T47D (cell line): ENCODE data around the gene PCK1.

Experiments
- DNase-seq, 2 experiments: peaks; one replicate each; pipeline versions ENCODE4 v3.0.0 to v3.0.0-alpha.2; 2011 to 2012; ENCODE audit warnings: low read depth in 1 of 2, low spot score in 1 of 2
- JUND ChIP-seq: IDR thresholded peaks from 2 replicates; pipeline ENCODE4 v1.6.1; 2012; ENCODE audit warnings: low read depth
- in situ Hi-C: cut with HindIII; loops from 2 replicates; pipeline ENCODE4 v1.10.0; 2016; ENCODE audit warnings: low sequenced_read_pairs, low pct_unique_long_range_greater_than_20kb

Gene PCK1

DNA sequence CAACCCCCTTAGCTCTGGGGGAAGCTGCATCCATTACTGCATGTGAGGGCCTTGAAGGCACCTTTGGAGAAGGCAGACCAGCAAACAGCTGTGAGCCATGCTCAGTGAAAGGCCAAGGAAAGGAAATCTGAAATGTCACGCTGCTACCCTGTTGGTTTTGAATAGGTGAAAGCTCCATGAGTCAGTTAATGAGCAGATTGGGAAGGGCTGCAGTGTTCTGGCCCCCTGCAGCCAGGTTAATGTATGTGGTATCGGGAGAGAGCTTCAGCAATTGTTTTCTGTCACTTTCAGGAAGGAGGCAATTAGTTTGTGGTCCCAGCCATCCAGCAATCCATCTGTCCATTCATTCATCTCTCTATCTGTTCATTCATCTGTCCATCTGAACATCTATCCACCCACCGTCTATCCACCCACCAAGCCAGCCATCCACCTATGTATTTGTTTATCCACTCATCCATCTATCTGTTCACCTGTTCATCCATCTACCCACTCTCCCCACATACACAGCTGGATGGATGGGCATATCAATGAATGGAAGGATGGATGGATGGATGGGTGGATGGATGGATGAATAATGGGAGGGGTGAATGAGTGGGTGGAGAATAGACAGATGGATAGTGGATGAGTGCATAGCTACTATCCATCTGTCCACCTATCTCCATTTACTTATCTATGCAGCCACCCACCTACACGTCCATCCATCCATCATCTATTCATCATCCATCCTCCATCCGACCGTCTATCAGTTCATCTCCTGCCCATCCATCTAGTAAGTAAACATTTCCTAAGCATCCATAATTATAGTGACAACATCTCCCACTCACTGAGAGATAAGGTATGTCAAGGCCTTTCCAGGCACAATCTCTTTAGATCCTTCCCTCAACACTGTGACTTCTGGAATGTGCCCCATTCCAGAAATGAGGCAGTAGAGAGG, 16.0 kb downstream of the PCK1 start:
- TF ChIP-seq JUND = no peak
- in situ Hi-C loops = no loop called here
- DNase-seq = no peak

- in situ Hi-C loops = no loop called here
- TF ChIP-seq JUND = no peak
- no peak for DNase-seq
Observed at GRCh38 chr20:57577679-57578475, 17.0 kb downstream of the PCK1 start.

- in situ Hi-C loops = no loop called here
- TF ChIP-seq JUND = no peak
- DNase-seq = no peak
Observed at GRCh38 chr20:57578476-57579165, 17.7 kb downstream of the PCK1 start.

- DNase-seq = no peak
- no peak for TF ChIP-seq JUND
- in situ Hi-C loops = no loop called here
Observed at GRCh38 chr20:57579331-57579897, 18.5 kb downstream of the PCK1 start.

GRCh38 chr20:57579898-57580447, 19.1 kb downstream of the PCK1 start:
- DNase-seq = no peak
- in situ Hi-C loops = no loop called here
- TF ChIP-seq JUND = no peak

GRCh38 chr20:57580478-57581201, 19.7 kb downstream of the PCK1 start:
- in situ Hi-C loops = no loop called here
- TF ChIP-seq JUND = no peak
- peak in 1 of 2 experiments; percentile 25 for DNase-seq

GRCh38 chr20:57581202-57582028, 20.5 kb downstream of the PCK1 start:
- no peak for TF ChIP-seq JUND
- in situ Hi-C loops = no loop called here
- DNase-seq = no peak

DNA sequence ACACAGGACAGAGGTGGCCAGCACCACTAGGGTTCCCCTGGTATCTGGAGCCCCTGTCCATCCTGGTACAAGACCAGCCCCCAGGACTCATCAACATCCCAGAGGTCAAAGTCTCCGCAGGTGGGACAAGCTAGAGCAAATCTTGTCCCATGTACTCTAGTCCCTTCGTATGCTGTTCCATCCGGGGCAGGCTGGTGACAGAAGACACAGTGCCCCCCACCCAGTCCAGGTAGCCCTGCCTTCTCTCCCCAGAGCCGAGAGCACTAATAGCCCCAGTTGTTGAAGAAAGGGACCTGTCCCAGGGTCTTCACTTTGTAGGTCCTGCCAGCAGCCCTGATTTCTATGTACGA, 21.1 kb downstream of the PCK1 start:
- no peak for TF ChIP-seq JUND
- in situ Hi-C loops = no loop called here
- no peak for DNase-seq

DNA sequence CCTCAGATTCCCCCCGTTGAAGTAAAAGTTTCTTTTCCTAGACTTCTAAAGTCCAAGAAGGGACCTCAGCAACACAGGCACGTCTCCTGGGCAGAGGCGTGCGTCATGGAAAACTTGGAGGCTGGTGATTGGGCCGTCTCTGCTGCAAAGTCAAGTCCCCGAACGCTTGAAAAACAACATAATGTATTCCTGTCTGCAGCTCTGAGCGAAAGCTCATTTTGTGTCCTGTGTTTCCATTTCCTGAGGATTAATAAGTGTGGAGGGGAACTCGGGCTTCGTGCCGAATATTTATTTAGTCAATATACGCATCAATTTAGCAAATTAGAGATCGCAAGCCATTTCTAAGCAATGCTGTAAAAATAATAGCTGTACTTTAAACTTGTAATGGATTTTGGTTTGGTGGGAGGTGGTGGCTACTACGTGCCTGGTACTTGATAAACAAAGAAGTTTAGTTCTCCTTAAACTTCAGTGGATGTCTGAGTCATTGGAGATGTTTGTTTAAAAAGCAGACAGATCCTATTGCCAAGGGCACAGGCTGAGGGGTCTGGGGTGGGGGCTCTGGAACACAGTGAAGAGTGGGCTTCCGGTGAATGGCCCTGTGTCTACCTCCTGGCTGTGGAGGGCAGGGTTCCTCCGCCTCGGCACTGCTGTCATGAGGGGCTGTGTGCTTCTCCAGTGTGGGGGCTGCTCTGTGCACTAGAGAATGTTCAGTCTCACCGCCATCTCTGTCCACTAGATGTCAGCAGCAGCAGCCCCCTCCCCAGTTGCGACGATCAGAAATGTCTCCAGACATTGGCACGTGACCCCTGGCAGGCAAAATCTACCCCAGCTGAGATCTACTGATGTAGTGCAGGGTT, 21.8 kb downstream of the PCK1 start:
- in situ Hi-C loops = no loop called here
- no peak for DNase-seq
- TF ChIP-seq JUND = no peak
